GM18511 (cell line): Measurements from ENCODE around the gene KRTAP2-2.
"Not testable (repeated sequence)": the region's sequence is repeated elsewhere in the genome, so short reads cannot be mapped to it uniquely, and the experiment has no call there.

Source experiments
- ATAC-seq: cut with Tn5 transposase; IDR thresholded peaks from one replicate; pipeline ENCODE4 v1.9.1; 2021; ENCODE audit warnings: mild to moderate bottlenecking, moderate library complexity; ENCODE audit not compliant: unreplicated experiment

Gene KRTAP2-2

DNA sequence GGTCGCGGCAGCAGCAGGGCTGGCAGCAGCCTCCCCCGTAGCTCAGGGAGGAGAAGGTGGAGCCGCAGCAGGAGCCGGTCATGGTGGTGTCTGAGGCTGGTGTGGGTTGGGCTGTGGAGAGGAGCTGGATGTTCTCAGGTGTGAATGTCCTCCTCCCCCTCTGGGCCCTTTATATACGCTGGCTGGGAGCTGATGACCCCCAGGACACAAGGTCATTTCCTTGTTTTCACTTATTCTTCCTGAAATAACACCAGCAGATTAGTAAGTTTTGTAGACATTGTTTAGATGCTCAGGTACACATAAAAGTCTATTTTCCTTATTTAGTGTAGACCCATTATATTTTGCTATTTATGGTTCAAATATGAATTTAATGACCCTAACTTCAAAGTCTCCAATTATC is at the start of gene KRTAP2-2:
Gene KRTAP2-2 (minus strand): TSS at position 101 of the 400 bp plus-strand sequence. CDS start 19 bp downstream, at position 82.
- not testable (repeated sequence) for ATAC-seq

GRCh38 chr17:41104386-41105038 is 49.5 kb upstream of the KRTAP2-2 start:
- ATAC-seq: not testable (repeated sequence)

DNA sequence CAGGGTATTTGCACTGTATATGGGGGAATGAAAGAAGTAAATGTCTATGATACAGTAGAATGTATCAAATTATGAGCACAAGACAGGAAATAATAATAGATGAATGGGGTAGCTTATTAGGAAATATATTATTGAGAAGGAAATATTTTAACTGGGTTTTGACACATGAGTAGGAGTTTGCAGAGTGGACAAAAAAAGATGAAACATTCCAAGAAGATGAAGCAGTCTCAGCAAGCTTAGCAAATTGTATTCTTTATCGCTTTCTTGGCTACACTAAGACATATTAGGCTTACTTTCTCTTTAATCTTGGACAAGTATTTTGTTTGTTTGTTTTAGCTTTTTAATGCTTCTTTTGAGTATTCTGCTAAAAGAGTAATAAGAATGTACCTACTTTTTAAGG is 48.9 kb upstream of the KRTAP2-2 start:
- ATAC-seq: no peak

- no peak for ATAC-seq
Measured at GRCh38 chr17:41101586-41102259, 46.7 kb upstream of the KRTAP2-2 start, which contains the start of gene KRTAP4-16. Gene KRTAP4-16, minus strand, starts transcription at chr17:41102209. Its CDS starts 0 bp downstream, at chr17:41102209.

DNA sequence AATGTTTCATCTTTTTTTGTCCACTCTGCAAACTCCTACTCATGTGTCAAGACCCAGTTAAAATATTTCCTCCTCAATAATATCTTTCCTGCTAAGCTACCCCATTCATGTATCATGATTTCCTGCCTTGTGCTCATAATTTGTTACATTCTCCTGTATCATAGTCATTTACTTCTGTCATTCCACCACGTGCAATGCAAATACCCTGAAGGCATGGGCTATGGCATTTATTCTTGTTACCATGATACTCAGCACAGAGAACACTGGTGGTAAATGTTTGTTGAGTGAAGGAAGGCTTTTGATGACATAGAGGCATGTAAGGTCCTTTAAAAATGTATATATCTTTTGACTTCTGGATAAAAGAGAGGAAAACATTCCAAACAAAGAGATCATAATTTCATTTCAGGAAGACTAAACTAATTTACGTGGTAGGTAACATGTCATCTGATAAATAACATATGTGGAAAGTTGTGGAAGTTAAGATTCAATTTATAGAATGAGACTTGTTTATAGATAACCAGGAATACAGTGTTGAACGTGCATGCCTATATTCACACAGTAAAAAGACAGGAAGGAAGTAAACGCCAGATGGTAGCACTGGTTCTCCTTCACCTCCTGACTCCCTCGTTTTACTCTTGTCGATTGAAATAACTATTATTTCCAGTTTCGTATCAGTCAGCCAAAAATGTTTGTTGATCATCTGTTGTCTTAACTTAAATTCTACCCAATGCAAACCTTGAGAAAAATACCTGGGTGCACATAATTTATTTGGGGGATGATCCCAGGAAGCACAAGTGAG is 44.9 kb upstream of the KRTAP2-2 start:
- not testable (repeated sequence) for ATAC-seq

DNA sequence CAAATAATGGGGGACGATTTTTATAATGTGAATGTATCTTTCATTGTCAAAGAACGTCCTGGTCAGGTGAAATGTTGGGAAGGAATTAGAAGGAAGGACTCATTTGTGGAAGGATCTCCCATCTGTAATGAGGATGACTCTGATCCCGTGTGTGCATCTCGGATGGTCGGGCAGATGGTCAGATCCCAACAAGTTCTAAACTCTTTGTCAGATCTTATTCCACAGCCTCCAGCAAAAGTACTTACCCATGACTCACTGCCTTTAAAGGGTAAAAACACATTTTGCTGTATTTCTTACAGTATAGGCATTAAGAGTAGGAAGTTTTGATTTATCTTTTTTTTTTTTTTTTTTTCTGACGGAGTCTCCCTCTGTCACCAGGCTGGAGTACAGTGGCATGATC is 43.5 kb upstream of the KRTAP2-2 start:
- no peak for ATAC-seq

- no peak for ATAC-seq
Measured at GRCh38 chr17:41098042-41098441, 43.0 kb upstream of the KRTAP2-2 start, which contains the start of gene KRTAP4-8. Gene KRTAP4-8, minus strand, starts transcription at chr17:41098142. Its CDS starts 58 bp downstream, at chr17:41098084.

DNA sequence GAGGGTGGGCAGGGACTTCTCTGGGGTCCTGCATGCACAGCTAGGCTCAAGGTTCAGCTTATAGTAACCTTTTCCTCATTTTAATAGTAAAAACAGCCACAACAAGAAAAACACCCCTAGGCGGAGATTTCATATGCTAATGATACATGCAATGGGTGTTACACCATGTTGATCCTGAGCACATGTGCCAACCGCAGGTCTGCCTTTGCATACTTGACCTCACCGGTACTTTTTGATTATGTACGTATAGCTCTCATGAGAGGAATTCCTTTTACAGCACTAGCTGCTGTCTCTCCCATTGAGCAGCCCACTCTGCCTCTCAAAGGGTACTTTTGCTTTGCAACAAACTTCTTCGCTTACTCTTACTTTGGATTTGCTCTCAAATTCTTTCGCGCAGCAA is 41.0 kb upstream of the KRTAP2-2 start:
- ATAC-seq: no peak

DNA sequence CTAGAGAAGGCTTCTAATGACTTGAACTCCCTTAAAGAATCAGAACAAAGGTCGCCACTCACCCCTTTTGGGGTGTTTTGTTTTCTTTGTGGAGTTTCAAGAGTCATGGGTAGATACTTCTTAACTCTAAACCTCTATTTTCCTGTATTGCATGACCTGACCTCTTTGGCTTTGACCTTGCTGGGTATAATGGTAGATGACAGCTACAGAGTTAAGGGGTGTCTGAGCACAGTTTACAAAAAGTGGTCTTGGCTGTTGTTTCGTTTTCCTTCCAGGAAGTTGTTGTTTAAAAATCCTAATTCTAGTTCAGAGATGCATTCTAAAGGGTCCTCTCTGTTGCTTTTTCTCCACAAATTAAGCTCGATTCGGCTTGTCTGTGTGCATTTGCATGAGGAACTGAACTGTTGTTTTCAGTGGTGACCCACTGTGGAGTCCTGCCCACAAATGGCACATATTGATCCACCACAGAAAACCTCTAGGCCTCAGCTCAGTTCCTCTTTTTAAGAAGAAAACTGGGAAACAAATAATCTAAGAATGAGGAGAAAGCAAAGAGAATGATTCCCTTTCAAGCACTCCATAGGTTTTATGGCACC is 33.8 kb upstream of the KRTAP2-2 start:
- not testable (repeated sequence) for ATAC-seq

GRCh38 chr17:41084100-41084856 is 29.2 kb upstream of the KRTAP2-2 start, which contains the start of gene KRTAP4-7:
Gene KRTAP4-7, plus strand, starts transcription at chr17:41084150. Its CDS starts 57 bp downstream, at chr17:41084207.
- ATAC-seq: not testable (repeated sequence)

DNA sequence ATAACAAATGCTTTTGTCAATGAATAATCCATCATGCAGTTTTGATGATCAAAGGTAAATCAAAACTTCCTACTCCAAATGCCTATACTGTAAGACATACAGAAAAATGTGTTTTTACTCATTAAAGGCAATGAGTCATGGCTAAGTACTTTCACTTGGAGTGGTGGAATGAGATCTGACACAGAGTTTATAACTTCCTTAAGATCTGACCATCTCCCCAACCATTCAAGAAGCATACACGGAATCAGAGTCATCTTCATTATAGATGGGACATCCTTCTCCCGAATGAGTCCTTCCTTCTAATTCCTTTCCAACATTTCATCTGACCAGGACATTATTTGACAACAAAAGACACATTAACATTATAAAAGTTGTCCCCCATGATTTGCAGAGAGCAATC is 28.4 kb upstream of the KRTAP2-2 start:
- ATAC-seq: not testable (repeated sequence)

DNA sequence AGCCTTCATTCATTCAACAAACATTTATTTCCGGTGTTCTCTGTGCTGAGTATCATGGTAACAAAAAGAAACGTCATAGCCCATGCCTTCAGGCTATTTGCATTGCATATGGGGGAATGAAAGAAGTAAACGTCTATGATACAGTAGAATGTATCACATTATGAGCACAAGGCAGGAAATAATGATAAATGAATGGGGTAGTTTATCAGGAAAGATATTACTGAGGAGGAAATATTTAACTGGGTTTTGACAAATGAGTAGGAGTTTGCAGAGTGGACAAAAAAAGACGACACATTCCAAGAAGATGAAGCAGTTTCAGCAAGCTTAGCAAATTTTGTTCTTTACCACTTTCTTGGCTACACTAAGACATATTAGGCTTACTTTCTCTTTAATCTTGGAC is 27.6 kb upstream of the KRTAP2-2 start:
- no peak for ATAC-seq

GRCh38 chr17:41076788-41077187 is 21.8 kb upstream of the KRTAP2-2 start:
- no peak for ATAC-seq

DNA sequence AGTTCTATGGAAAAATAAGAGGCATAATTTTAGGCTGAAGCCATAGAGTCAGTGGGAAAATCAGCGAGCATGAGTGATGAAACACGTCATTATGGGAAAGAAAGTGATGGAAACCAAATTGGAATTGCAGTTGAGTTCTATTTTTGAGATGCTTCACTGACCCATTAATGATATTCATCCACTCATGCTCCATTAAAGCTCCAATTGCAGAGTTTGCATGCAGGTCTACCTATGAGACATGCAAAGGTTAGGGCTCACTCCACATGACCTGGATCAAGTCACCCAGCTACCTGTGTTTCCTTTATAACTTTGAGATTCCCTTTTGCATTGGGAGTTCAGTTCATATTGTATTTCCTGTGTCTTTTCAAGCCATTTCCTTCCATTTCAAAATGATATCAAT is 18.6 kb upstream of the KRTAP2-2 start:
- ATAC-seq: no peak

- no peak for ATAC-seq
Measured at GRCh38 chr17:41071606-41072360, 16.8 kb upstream of the KRTAP2-2 start.

DNA sequence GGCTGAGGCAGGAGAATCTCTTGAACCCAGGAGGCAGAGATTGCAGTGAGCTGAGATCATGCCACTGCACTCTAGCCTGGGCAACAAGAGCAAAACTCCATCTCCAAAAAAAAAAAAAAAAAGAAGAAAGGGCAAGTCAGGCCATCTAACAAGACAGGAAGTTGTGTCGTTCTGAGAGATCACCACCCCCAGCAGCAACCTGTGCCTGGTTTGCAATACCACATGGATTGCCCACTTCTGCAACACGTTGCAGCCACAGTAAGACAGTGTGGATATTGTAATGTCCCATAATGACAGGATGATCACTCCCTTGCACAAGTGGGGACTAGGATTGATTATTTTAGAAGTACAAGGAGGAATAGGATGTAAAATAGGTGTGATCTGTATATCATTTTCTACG is 14.0 kb upstream of the KRTAP2-2 start:
- ATAC-seq: no peak

DNA sequence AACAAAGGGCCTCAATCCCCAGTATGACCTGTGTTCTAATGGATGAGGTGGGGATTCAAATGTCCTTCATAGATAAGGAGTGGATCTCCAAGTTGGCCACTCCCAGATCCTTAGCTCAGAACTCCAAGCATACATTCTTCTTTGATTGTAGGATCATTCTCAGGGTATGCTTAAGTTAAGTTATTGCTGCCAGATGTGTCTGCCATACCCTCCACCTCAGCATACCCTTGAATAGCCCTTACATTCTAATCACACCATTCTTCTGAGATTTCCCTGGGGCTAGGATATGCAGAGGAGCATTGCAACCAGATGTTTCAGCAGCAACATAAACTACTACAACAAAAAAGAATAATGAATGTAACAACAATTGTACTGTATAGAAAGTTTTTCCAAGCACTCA is 12.3 kb upstream of the KRTAP2-2 start:
- no peak for ATAC-seq

- ATAC-seq: no peak
Measured at GRCh38 chr17:41065829-41066624, 11.0 kb upstream of the KRTAP2-2 start, which contains the start of gene KRTAP2-4. Gene KRTAP2-4, minus strand, starts transcription at chr17:41065879. Its CDS starts 34 bp downstream, at chr17:41065845.
